BLaER1 (cell line): Measurements from ENCODE around the gene UBR2.
A peak's percentile ranks its signal among the peaks of the same experiment; 100 is the strongest.
"Not testable (repeated sequence)": the region's sequence is repeated elsewhere in the genome, so short reads cannot be mapped to it uniquely, and the experiment has no call there.

Experiments used
- H3K27ac ChIP-seq: shearing (Covaris generic); formaldehyde crosslinking; 2 replicates; pipeline ENCODE4 v1.8.1; 2022
- H3K27me3 ChIP-seq: shearing (Covaris generic); formaldehyde crosslinking; 2 replicates; pipeline ENCODE4 v1.8.1; 2022
- H3K36me3 ChIP-seq: shearing (Covaris generic); formaldehyde crosslinking; 2 replicates; pipeline ENCODE4 v1.8.1; 2022
- H3K4me1 ChIP-seq: shearing (Covaris generic); formaldehyde crosslinking; 2 replicates; pipeline ENCODE4 v1.8.1; 2022
- H3K4me2 ChIP-seq: shearing (Covaris generic); formaldehyde crosslinking; 2 replicates; pipeline ENCODE4 v1.8.1; 2022
- H3K4me3 ChIP-seq: shearing (Covaris generic); formaldehyde crosslinking; 2 replicates; pipeline ENCODE4 v1.8.1; 2022
- H3K9ac ChIP-seq: shearing (Covaris generic); formaldehyde crosslinking; 2 replicates; pipeline ENCODE4 v1.8.1; 2022
- H3K9me3 ChIP-seq: shearing (Covaris generic); formaldehyde crosslinking; 2 replicates; pipeline ENCODE4 v1.8.1; 2022
- H4K20me1 ChIP-seq: shearing (Covaris generic); formaldehyde crosslinking; 2 replicates; pipeline ENCODE4 v1.8.1; 2022
- Cebpa-rat ChIP-seq: shearing (Covaris generic); IDR thresholded peaks from 2 replicates; pipeline ENCODE4 v1.8.1; 2022

UBR2 gene

DNA sequence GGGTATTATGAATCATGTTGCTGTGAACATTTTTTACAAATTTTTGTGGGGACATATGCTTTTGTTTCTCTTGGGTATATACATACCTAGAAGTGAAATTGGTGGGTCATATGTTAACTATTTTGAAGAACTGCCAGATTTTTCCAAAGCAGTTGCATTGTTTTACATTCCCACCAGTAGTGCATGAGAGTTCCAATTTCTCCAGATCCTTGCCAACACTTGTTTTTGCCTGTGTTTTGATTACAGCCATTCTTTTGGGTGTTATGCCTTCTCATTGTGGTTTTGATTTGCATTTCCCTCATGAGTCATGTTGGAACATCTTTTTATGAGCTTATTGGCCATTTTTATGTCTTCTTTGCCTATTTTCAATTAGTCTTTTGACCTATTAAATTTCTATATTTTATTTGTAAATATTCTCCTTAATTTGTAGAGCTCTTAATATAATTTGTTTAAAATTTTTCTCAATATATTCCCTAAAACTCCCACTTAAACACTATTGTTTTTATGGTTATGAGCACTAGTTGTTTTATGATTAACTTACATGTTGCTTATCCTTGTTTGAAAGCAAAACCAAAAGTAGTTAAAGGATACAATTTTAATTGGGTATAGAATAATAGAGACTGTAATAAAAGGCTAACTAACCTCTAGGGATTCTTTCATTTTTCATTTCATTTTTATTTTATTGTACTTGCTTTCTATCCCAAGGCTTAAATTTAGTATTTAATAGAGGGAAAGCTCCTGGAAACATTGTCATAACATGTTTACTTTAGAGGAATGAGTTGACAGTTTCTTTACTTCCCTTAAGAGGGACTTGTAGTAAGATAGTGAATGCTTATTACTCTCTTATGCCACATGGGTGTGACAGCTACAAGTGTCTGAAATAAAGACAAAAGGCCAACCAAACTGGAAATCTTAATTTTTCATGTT is 5.5 kb downstream of the UBR2 start:
- TF ChIP-seq Cebpa-rat = no peak
- Histone ChIP-seq H3K4me1 (peaks cover 49% of the 10 kb centered on the region), H4K20me1 (peaks cover 76% of the 10 kb centered on the region), H3K9ac (no peak overlapping the region), H3K9me3 (no peaks in the 10 kb centered on the region), H3K4me2 (peak overlapping the region; percentile 17; the same call in 1 of the 2 replicates), H3K27me3 (no peaks in the 10 kb centered on the region), H3K36me3 (peaks cover 17% of the 10 kb centered on the region), H3K4me3 (no peak overlapping the region), H3K27ac (no peak overlapping the region)

- TF ChIP-seq Cebpa-rat = no peak
- peak overlapping the region; percentile 28; the same call in 1 of the 2 replicates for H3K27ac ChIP-seq
- H3K27me3 ChIP-seq = no peaks in the 10 kb centered on the region
- H3K4me1 ChIP-seq = peaks cover 38% of the 10 kb centered on the region
- H3K36me3 ChIP-seq = peaks cover 41% of the 10 kb centered on the region
- peak overlapping the region; percentile 48 for H3K4me2 ChIP-seq
- H3K4me3 ChIP-seq = no peak overlapping the region
- H3K9ac ChIP-seq = no peak overlapping the region
- H3K9me3 ChIP-seq = no peaks in the 10 kb centered on the region
- peaks cover 69% of the 10 kb centered on the region for H4K20me1 ChIP-seq
These were observed 7.9 kb downstream of the UBR2 start for GRCh38 chr6:42571611-42572342.

DNA sequence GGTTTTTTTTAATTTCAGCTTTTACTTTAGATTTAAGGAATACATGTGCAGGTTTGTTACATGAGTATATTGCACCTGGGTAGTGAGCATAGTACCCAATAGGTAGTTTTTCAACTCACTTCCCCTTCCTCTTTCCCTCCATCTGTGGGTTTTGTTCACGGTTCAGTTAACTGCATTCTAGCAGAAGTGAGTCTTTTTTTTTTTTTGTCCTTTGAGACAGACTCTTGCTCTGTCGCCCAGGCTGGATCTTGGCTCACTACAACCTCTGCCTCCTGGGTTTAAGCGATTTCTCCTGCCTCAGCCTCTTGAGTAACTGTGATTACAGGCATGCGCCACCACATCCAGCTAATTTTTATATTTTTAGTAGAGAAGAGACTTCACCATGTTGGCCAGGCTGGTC is 8.7 kb downstream of the UBR2 start:
- H3K4me1 ChIP-seq = peaks cover 38% of the 10 kb centered on the region

GRCh38 chr6:42576538-42576937 is 12.7 kb downstream of the UBR2 start:
- not testable (repeated sequence) for H3K27ac ChIP-seq, H3K4me3 ChIP-seq, H3K27me3 ChIP-seq, H3K9ac ChIP-seq, H3K9me3 ChIP-seq, H3K4me2 ChIP-seq
- peaks cover 17% of the 10 kb centered on the region for H3K4me1 ChIP-seq
- peaks cover 68% of the 10 kb centered on the region for H3K36me3 ChIP-seq
- peaks cover 78% of the 10 kb centered on the region for H4K20me1 ChIP-seq

More for the DNA sequence above, 8.7 kb downstream of the UBR2 start:
- Histone ChIP-seq H3K27me3 (no peaks in the 10 kb centered on the region), H3K9ac (no peak overlapping the region; the same call in 1 of the 2 replicates), H3K27ac (peak overlapping the region; percentile 45; the same call in 1 of the 2 replicates), H3K9me3 (no peaks in the 10 kb centered on the region), H3K36me3 (peaks cover 40% of the 10 kb centered on the region), H3K4me2 (peak overlapping the region; percentile 48), H3K4me3 (no peak overlapping the region), H4K20me1 (peaks cover 69% of the 10 kb centered on the region)
- no peak; the same call in 1 of the 2 replicates for TF ChIP-seq Cebpa-rat

- H3K4me3 ChIP-seq = no peak overlapping the region
- peaks cover 67% of the 10 kb centered on the region for H3K36me3 ChIP-seq
- H3K4me2 ChIP-seq = no peak overlapping the region
- no peak overlapping the region for H3K27ac ChIP-seq
- no peak for TF ChIP-seq Cebpa-rat
- peaks cover 6% of the 10 kb centered on the region; the same call in 1 of the 2 replicates for H4K20me1 ChIP-seq
- H3K27me3 ChIP-seq = no peaks in the 10 kb centered on the region
- H3K4me1 ChIP-seq = no peaks in the 10 kb centered on the region
- peaks cover 13% of the 10 kb centered on the region for H3K9me3 ChIP-seq
- no peak overlapping the region for H3K9ac ChIP-seq
These were observed 34.5 kb downstream of the UBR2 start for GRCh38 chr6:42598300-42598699.

DNA sequence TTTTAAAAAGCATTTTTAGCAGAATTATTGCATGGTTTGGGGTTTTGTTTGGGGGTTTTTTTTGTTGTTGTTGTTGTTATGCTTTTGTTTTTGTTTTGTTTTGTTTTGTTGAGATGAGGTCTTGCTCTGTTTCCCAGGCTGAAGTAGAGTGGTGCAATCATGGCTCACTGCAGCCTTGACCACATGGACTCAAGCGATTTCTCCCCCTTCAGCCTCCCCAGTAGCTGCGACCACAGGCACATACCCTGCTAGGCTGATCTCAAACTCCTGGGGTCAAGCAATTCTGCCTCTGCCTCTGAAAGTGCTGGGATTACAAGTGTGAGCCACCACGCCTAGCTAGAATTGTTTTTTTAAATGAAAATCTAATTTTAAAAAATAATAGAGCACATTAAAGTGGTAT is 35.7 kb downstream of the UBR2 start:
- Histone ChIP-seq H3K27ac (no peak overlapping the region), H3K4me2 (no peak overlapping the region), H3K4me1 (no peaks in the 10 kb centered on the region), H4K20me1 (peaks cover 6% of the 10 kb centered on the region; the same call in 1 of the 2 replicates), H3K9ac (no peak overlapping the region), H3K4me3 (no peak overlapping the region), H3K9me3 (peaks cover 13% of the 10 kb centered on the region), H3K27me3 (no peaks in the 10 kb centered on the region), H3K36me3 (peaks cover 64% of the 10 kb centered on the region)
- no peak for TF ChIP-seq Cebpa-rat

DNA sequence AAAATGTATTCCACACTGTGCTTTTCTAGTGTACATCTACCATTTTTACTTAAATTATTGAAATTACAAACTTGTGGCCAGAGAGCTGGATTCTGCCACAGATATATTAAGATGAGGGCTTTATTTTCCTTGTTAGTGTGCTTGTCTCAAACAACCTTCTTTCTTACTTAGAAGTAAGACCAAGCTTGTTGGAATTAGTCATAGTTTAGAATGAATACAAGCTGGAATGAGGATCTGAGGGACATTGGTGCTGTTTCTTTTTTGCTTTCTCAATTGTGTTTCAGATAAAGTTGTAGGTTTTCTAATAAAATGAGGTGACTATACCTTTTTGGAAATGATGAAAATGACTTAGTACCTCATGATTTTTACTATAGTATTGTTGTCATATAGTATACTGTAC is 40.3 kb downstream of the UBR2 start:
- Histone ChIP-seq H3K4me2 (no peak overlapping the region), H3K27me3 (no peaks in the 10 kb centered on the region)
- TF ChIP-seq Cebpa-rat = no peak

GRCh38 chr6:42604699-42605098 is 40.9 kb downstream of the UBR2 start:
- not testable (repeated sequence) for H3K9ac ChIP-seq, H4K20me1 ChIP-seq, H3K27ac ChIP-seq, H3K4me2 ChIP-seq, H3K4me3 ChIP-seq, H3K27me3 ChIP-seq, H3K4me1 ChIP-seq, H3K9me3 ChIP-seq
- peaks cover 60% of the 10 kb centered on the region for H3K36me3 ChIP-seq

More for the DNA sequence above, 40.3 kb downstream of the UBR2 start:
- no peaks in the 10 kb centered on the region for H3K4me1 ChIP-seq
- H3K4me3 ChIP-seq = no peak overlapping the region
- no peaks in the 10 kb centered on the region for H3K9me3 ChIP-seq
- H3K27ac ChIP-seq = no peak overlapping the region
- H4K20me1 ChIP-seq = peaks cover 6% of the 10 kb centered on the region; the same call in 1 of the 2 replicates
- peaks cover 57% of the 10 kb centered on the region for H3K36me3 ChIP-seq
- H3K9ac ChIP-seq = no peak overlapping the region

DNA sequence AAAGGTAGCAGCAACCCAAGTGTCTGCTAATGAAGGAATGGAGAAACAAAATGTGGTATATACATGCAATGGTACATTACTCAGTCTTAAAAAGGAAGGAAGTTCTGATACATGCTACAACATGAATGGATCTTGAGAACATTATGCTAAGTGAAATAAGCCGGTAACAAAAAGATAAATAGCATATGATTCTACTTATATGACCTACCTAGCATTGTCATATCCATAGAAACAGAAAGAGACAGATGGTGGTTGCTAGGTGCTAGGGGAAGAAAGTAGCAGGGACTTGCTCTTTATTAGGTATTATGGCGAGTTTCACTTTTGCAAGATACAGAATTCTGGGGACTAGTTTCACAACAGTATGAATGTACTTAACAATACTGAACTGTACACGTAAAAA is 46.6 kb downstream of the UBR2 start:
- Histone ChIP-seq H3K4me3 (no peak overlapping the region), H3K9me3 (no peaks in the 10 kb centered on the region), H3K27me3 (no peaks in the 10 kb centered on the region), H3K9ac (no peak overlapping the region), H3K36me3 (peaks cover 55% of the 10 kb centered on the region), H3K27ac (no peak overlapping the region), H4K20me1 (no peaks in the 10 kb centered on the region), H3K4me2 (no peak overlapping the region), H3K4me1 (no peaks in the 10 kb centered on the region)
- no peak for TF ChIP-seq Cebpa-rat

DNA sequence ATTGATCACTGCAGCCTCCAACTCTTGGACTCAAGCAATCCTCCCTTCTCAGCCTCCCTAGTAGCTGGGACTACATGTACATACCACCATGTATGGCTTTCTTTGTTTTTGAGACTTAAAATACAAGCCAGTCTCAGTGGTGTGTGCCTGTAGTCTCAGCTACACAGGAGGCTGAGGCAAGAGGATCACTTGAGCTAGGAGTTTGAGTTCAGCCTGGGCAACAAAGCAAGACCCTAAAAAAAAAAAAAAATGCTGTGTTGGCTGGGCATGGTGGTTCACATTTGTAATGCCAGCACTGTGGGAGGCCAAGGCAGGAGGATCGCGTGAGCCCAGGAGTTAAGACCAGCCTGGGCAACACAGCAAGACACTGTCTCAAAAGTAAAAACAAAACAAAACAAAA is 51.7 kb downstream of the UBR2 start:
- no peak overlapping the region for H3K4me2 ChIP-seq
- H3K27me3 ChIP-seq = no peaks in the 10 kb centered on the region
- H3K4me3 ChIP-seq = no peak overlapping the region
- H3K27ac ChIP-seq = no peak overlapping the region
- no peak overlapping the region for H3K9ac ChIP-seq
- H4K20me1 ChIP-seq = no peaks in the 10 kb centered on the region
- H3K36me3 ChIP-seq = peaks cover 51% of the 10 kb centered on the region
- no peaks in the 10 kb centered on the region for H3K4me1 ChIP-seq
- no peak for TF ChIP-seq Cebpa-rat
- no peaks in the 10 kb centered on the region for H3K9me3 ChIP-seq
